SK-N-MC (cell line): ENCODE results near the gene PCDHGB4.

Experiments used
- DNase-seq: peaks from one replicate; pipeline ENCODE4 v3.0.0-alpha.2; 2011; ENCODE audit warnings: low read depth, low spot score
- H3K27ac ChIP-seq: fragments of 200-600 bp; sonication (generic); 2 replicates; pipeline ENCODE4 v1.5.1; 2016; ENCODE audit warnings: mixed run types
- H3K36me3 ChIP-seq: fragments of 200-600 bp; sonication (generic); 2 replicates; pipeline ENCODE4 v1.6.1; 2017; ENCODE audit warnings: antibody characterized with exemption, low read length, mixed read lengths; ENCODE audit not compliant: insufficient read depth
- H3K4me3 ChIP-seq: fragments of 200-600 bp; sonication (generic); 2 replicates; pipeline ENCODE4 v1.5.1; 2016
- H3K9ac ChIP-seq: fragments of 200-600 bp; sonication (generic); 2 replicates; pipeline ENCODE4 v1.8.0; 2017; ENCODE audit warnings: mixed run types, mixed read lengths; ENCODE audit not compliant: insufficient read length
- H3K9me3 ChIP-seq: fragments of 200-600 bp; sonication (generic); 2 replicates; pipeline ENCODE4 v1.6.1; 2017; ENCODE audit warnings: low read depth, mild to moderate bottlenecking, antibody characterized with exemption, low read length, moderate library complexity, mixed read lengths
- EZH2 ChIP-seq: fragments of 200-600 bp; sonication (generic); IDR thresholded peaks from one replicate; pipeline ENCODE4 v1.6.1; 2017; ENCODE audit warnings: antibody characterized with exemption
- FOXP2 ChIP-seq: optimal IDR thresholded peaks from 2 replicates; pipeline ENCODE3; 2011; ENCODE audit warnings: mild to moderate bottlenecking, moderate library complexity; ENCODE audit not compliant: insufficient read depth; ENCODE audit errors: extremely low read length, control extremely low read depth
- POLR2AphosphoS5 ChIP-seq: IDR thresholded peaks from 2 replicates; pipeline ENCODE4 v1.6.1; 2012; ENCODE audit warnings: mild to moderate bottlenecking, low read depth, low read length, borderline replicate concordance

Gene PCDHGB4

GRCh38 chr5:141439411-141440141 is 52.1 kb downstream of the PCDHGB4 start:
- no peak overlapping the region for H3K27ac ChIP-seq
- no peak for DNase-seq
- no peak overlapping the region for H3K9ac ChIP-seq
- no peak overlapping the region for H3K4me3 ChIP-seq
- H3K36me3 ChIP-seq = no peaks in the 10 kb centered on the region
- H3K9me3 ChIP-seq = no peaks in the 10 kb centered on the region
- TF ChIP-seq POLR2AphosphoS5 (no peak), FOXP2 (no peak), EZH2 (no peak)
